ENCODE results near the gene NOX4. TPM values are rescaled to one million over a fixed set of nuclear protein-coding genes. Genes with fewer than 3 reads are reported as not detected.

Gene NOX4
- total and polyA plus RNA-seq, 2 of the 8 experiments (the other 6 are each of a cell fraction or from before 2014, with no cell fraction given): 2.0 to 2.3 TPM

DNA sequence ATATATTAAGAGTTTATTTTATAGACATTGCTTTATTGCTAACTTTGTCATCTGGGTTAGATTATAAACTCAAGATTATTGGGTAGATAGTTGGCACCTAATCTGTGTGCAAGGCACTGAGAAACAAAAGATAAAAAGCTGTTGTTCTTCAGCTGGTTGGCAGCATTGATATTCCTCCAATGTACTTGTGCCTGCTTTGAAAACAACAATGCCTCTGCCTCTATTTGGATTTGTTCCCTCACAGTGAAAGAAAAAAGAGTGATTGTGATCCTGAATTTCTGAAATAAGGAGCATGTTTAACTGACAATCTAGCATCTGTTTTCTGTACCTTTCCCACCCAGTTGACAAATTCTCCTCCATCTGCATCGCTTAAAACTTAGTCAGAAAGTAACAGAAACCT, 215.2 kb downstream of the NOX4 start:
- Histone ChIP-seq H3K27me3 (replicated peaks in 1 of 4; ENCODE audit: control insufficient read depth in 3 of 4, extremely low read depth in 1 of 4, insufficient read depth in 3 of 4, low read length in 3 of 4) (no peaks in the 10 kb centered on the region), H3K14ac (ENCODE audit: insufficient read length) (no peak overlapping the region), H2BK120ac (replicated peaks; ENCODE audit: low read depth, low read length) (no peak overlapping the region), H3K9ac (replicated peaks in 1 of 4; ENCODE audit: extremely low read depth in 1 of 4, low read depth in 3 of 4, low read length in 3 of 4) (no peak overlapping the region), H4K20me1 (replicated peaks in 1 of 2; ENCODE audit: control insufficient read depth in 1 of 2, insufficient read depth in 2 of 2, low read length in 2 of 2) (no peaks in the 10 kb centered on the region), H3K79me2 (ENCODE audit: control insufficient read depth in 1 of 2, insufficient read depth in 2 of 2, low read length in 2 of 2) (no peaks in the 10 kb centered on the region), H3K27ac (ENCODE audit: low read depth, low read length) (no peak overlapping the region), H2BK15ac (ENCODE audit: low read length) (no peak overlapping the region), H3K56ac (replicated peaks; ENCODE audit: insufficient read length, low read depth, low read length) (no peak overlapping the region), H3K36me3 (ENCODE audit: control insufficient read depth in 2 of 4, insufficient read depth in 4 of 4, low read length in 3 of 4) (no peaks in the 10 kb centered on the region), H2BK12ac (ENCODE audit: low read depth, low read length) (no peak overlapping the region), H3K9me3 (ENCODE audit: insufficient read depth in 2 of 2, low read depth in 1 of 2, low read length in 1 of 2) (no peaks in the 10 kb centered on the region), H3K23me2 (ENCODE audit: low read depth, low read length) (no peaks in the 10 kb centered on the region), H3K4ac (replicated peaks; ENCODE audit: insufficient read length, low read depth, low read length) (no peak overlapping the region), H3K4me1 (replicated peaks in 1 of 4; ENCODE audit: control insufficient read depth in 3 of 4, insufficient read depth in 4 of 4, low read length in 3 of 4) (no peaks in the 10 kb centered on the region; a peak in 2 of 7 replicates), H2AFZ (ENCODE audit: low read length) (no peak overlapping the region), H3K4me2 (ENCODE audit: insufficient read depth in 1 of 2, low read depth in 2 of 2, low read length in 2 of 2) (no peak overlapping the region), H3K79me1 (ENCODE audit: low read depth, low read length) (no peaks in the 10 kb centered on the region), H2BK20ac (ENCODE audit: low read length) (no peak overlapping the region), H2AK5ac (ENCODE audit: low read depth, low read length) (no peak overlapping the region), H3K18ac (ENCODE audit: extremely low read depth, low read length) (no peak overlapping the region), H3K23ac (ENCODE audit: insufficient read length) (no peak overlapping the region), H2BK5ac (ENCODE audit: low read depth, low read length) (no peak overlapping the region), H4K91ac (replicated peaks; ENCODE audit: insufficient read length, low read length) (no peak overlapping the region), H4K5ac (ENCODE audit: insufficient read length, low read depth, low read length) (no peak overlapping the region), H4K8ac (ENCODE audit: extremely low read depth, insufficient read depth, low read length) (no peak overlapping the region), H3K4me3 (ENCODE audit: extremely low read depth in 1 of 4, insufficient read depth in 2 of 4, low read depth in 3 of 4, low read length in 4 of 4) (no peak overlapping the region)
- CTCF ChIA-PET (ENCODE audit: partially characterized antibody): no interaction called here
- WGBS, 2 experiments (ENCODE audit: extremely low coverage in 1 of 2, insufficient coverage in 1 of 2, insufficient read length in 1 of 2, insufficient replicate concordance in 2 of 2, low coverage in 1 of 2, low lambda C conversion rate in 2 of 2, missing lambda C conversion rate in 1 of 2): 91% methylated on average over 1 of the region's 1 CpG; no CpG with 5 or more reads in 1 of the 2 experiments
- no peak for DNase-seq (ENCODE audit: low read depth in 1 of 2, low spot score in 2 of 2)
- FAIRE-seq: peak; percentile 24
- TF ChIP-seq TAF7 (optimal IDR thresholded peaks at IDR 0.05; ENCODE audit: borderline replicate concordance, low read depth, low read length) (no peak), HDAC2 (IDR thresholded peaks at IDR 0.05; ENCODE audit: borderline replicate concordance in 1 of 2, low read depth in 2 of 2, low read length in 2 of 2) (no peak)
- POLR2A ChIA-PET (ENCODE audit: partially characterized antibody): no interaction called here

Other genes starting within 250 kb of the NOX4 start
- not detected in 2 replicates for gene TRIM77, start 218.9 kb upstream of the NOX4 start, total RNA-seq (2021; fragmentation: NEBNext Ultra II Directional; extraction: Animal tissue kit (Norgen Biotek cat#: 25700))
- not detected in 2 replicates for gene TRIM77, start 218.9 kb upstream of the NOX4 start, polyA plus RNA-seq (2011; rRNA removed)

Measured in H1 (cell line).